Skin of body (tissue), 2 donors: ENCODE data around the gene ASTN2. TPM values are rescaled to one million over a fixed set of nuclear protein-coding genes. Genes with fewer than 3 reads are reported as not detected.

Experiments
- DNase-seq: peaks from one replicate; lab custom pipeline; 2025; lab: John Stamatoyannopoulos, UW
- total RNA-seq: library from RNA; depleted of rRNA; stranded (reverse); fragments of >200 nt; gene quantifications from one replicate; pipeline ENCODE4 v1.2.3, GENCODE V29; 2014

ASTN2 gene
- total RNA-seq, 1 donor from 2014 or later: 10.0 TPM

GRCh38 chr9:116541402-116541801 is 873.5 kb downstream of the ASTN2 start:
- DNase-seq: no peak

GRCh38 chr9:116539549-116539948 is 875.3 kb downstream of the ASTN2 start:
- no peak for DNase-seq

- no peak for DNase-seq
Measured at GRCh38 chr9:116525611-116526010, 889.2 kb downstream of the ASTN2 start.

- DNase-seq: no peak
Measured at GRCh38 chr9:116524778-116525470, 889.9 kb downstream of the ASTN2 start.

GRCh38 chr9:116520218-116520617 is 894.6 kb downstream of the ASTN2 start:
- DNase-seq: no peak

- DNase-seq: no peak
Measured at GRCh38 chr9:116516456-116516855, 898.4 kb downstream of the ASTN2 start.

GRCh38 chr9:116515541-116515940 is 899.3 kb downstream of the ASTN2 start:
- DNase-seq: no peak

- DNase-seq: no peak
Measured at GRCh38 chr9:116506685-116507084, 908.2 kb downstream of the ASTN2 start.

- no peak for DNase-seq
Measured at GRCh38 chr9:116504893-116505480, 909.9 kb downstream of the ASTN2 start.

- no peak for DNase-seq
Measured at GRCh38 chr9:116504081-116504480, 910.8 kb downstream of the ASTN2 start.

GRCh38 chr9:116502746-116503145 is 912.1 kb downstream of the ASTN2 start:
- DNase-seq: no peak

- no peak for DNase-seq
Measured at GRCh38 chr9:116501871-116502270, 913.0 kb downstream of the ASTN2 start.

- no peak for DNase-seq
Measured at GRCh38 chr9:116499986-116500871, 914.6 kb downstream of the ASTN2 start.

GRCh38 chr9:116499434-116499833 is 915.4 kb downstream of the ASTN2 start:
- no peak for DNase-seq

GRCh38 chr9:116497095-116497890 is 917.6 kb downstream of the ASTN2 start:
- peak; percentile 51 for DNase-seq

- no peak for DNase-seq
Measured at GRCh38 chr9:116496167-116496566, 918.7 kb downstream of the ASTN2 start.

GRCh38 chr9:116495725-116496124 is 919.1 kb downstream of the ASTN2 start:
- no peak for DNase-seq

GRCh38 chr9:116494815-116495634 is 919.8 kb downstream of the ASTN2 start:
- DNase-seq: no peak

- no peak for DNase-seq
Measured at GRCh38 chr9:116493183-116493860, 921.5 kb downstream of the ASTN2 start.

- peak; percentile 35 for DNase-seq
Measured at GRCh38 chr9:116491659-116492058, 923.2 kb downstream of the ASTN2 start.
